Measurements from ENCODE around the gene MINDY4.
A peak's percentile ranks its signal among the peaks of the same experiment; 100 is the strongest.

The MINDY4 gene

GRCh38 chr7:30835396-30835915 is 64.2 kb downstream of the MINDY4 start:
- no peak for DNase-seq (ENCODE audit: low spot score)

- no peak for DNase-seq (ENCODE audit: low spot score)
Measured at GRCh38 chr7:30836991-30837390, 65.8 kb downstream of the MINDY4 start.

GRCh38 chr7:30837581-30837980 is 66.4 kb downstream of the MINDY4 start:
- no peak for DNase-seq (ENCODE audit: low spot score)

GRCh38 chr7:30838008-30838407 is 66.8 kb downstream of the MINDY4 start:
- DNase-seq (ENCODE audit: low spot score), result no peak

GRCh38 chr7:30840141-30841024 is 69.2 kb downstream of the MINDY4 start:
- no peak for DNase-seq (ENCODE audit: low spot score)

- no peak for DNase-seq (ENCODE audit: low spot score)
Measured at GRCh38 chr7:30841025-30841735, 70.0 kb downstream of the MINDY4 start.

GRCh38 chr7:30841801-30842541 is 70.8 kb downstream of the MINDY4 start:
- peak; percentile 24 for DNase-seq (ENCODE audit: low spot score)

- no peak for DNase-seq (ENCODE audit: low spot score)
Measured at GRCh38 chr7:30842542-30843451, 71.6 kb downstream of the MINDY4 start.

GRCh38 chr7:30843741-30844482 is 72.7 kb downstream of the MINDY4 start:
- no peak for DNase-seq (ENCODE audit: low spot score)

GRCh38 chr7:30844483-30844874 is 73.3 kb downstream of the MINDY4 start:
- DNase-seq (ENCODE audit: low spot score), result no peak

- no peak for DNase-seq (ENCODE audit: low spot score)
Measured at GRCh38 chr7:30844916-30845315, 73.7 kb downstream of the MINDY4 start.

- peak; percentile 34 for DNase-seq (ENCODE audit: low spot score)
Measured at GRCh38 chr7:30845426-30846135, 74.4 kb downstream of the MINDY4 start.

GRCh38 chr7:30846378-30846777 is 75.2 kb downstream of the MINDY4 start:
- DNase-seq (ENCODE audit: low spot score), result no peak

GRCh38 chr7:30848121-30848855 is 77.1 kb downstream of the MINDY4 start:
- DNase-seq (ENCODE audit: low spot score), result no peak

- no peak for DNase-seq (ENCODE audit: low spot score)
Measured at GRCh38 chr7:30849565-30849964, 78.3 kb downstream of the MINDY4 start.

GRCh38 chr7:30850426-30850825 is 79.2 kb downstream of the MINDY4 start:
- no peak for DNase-seq (ENCODE audit: low spot score)

- no peak for DNase-seq (ENCODE audit: low spot score)
Measured at GRCh38 chr7:30851651-30852307, 80.6 kb downstream of the MINDY4 start.

GRCh38 chr7:30852308-30852684 is 81.1 kb downstream of the MINDY4 start:
- no peak for DNase-seq (ENCODE audit: low spot score)
